SK-N-SH treated with all-trans-retinoic acid at 6 μM for 48 hours (cell line): ENCODE measurements around the gene CNIH1.
A peak's percentile ranks its signal among the peaks of the same experiment; 100 is the strongest.

Experiments
- ATAC-seq: fragments of 200-7000 bp; cut with Tn5 transposase; 3 replicates; pipeline ENCODE4 v1.9.1; 2020; ENCODE audit warnings: mild to moderate bottlenecking, moderate library complexity
- BACH2 ChIP-seq: fragments of 250-450 bp; sonication (Bioruptor Pico); IDR thresholded peaks from 2 replicates; pipeline ENCODE4 v1.9.0; 2021; ENCODE audit warnings: mild to moderate bottlenecking, borderline replicate concordance
- CSDC2 ChIP-seq: fragments of 250-450 bp; sonication (Bioruptor Pico); IDR thresholded peaks from 2 replicates; pipeline ENCODE4 v1.5.0; 2020; ENCODE audit warnings: mild to moderate bottlenecking, moderate library complexity
- ESRRG ChIP-seq: fragments of 250-450 bp; sonication (Bioruptor Pico); IDR thresholded peaks from 2 replicates; pipeline ENCODE4 v1.6.1; 2021; ENCODE audit warnings: mild to moderate bottlenecking
- GLIS3 ChIP-seq: fragments of 250-450 bp; sonication (Bioruptor Pico); IDR thresholded peaks from 2 replicates; pipeline ENCODE4 v1.5.0; 2020; ENCODE audit warnings: mild to moderate bottlenecking, moderate library complexity
- OSR1 ChIP-seq: fragments of 250-450 bp; sonication (Bioruptor Pico); IDR thresholded peaks from 2 replicates; pipeline ENCODE4 v1.8.0; 2022; ENCODE audit warnings: moderate library complexity, mild to moderate bottlenecking, inconsistent platforms
- PPARA ChIP-seq: fragments of 250-450 bp; sonication (Bioruptor Pico); IDR thresholded peaks from 2 replicates; pipeline ENCODE4 v1.5.0; 2020; ENCODE audit warnings: mild to moderate bottlenecking, borderline replicate concordance
- RARB ChIP-seq: fragments of 250-450 bp; sonication (Bioruptor Pico); IDR thresholded peaks from 2 replicates; pipeline ENCODE4 v1.8.0; 2021; ENCODE audit warnings: mild to moderate bottlenecking, moderate library complexity
- SNAI2 ChIP-seq: fragments of 250-450 bp; sonication (Bioruptor Pico); IDR thresholded peaks from 2 replicates; pipeline ENCODE4 v1.5.0; 2020; ENCODE audit warnings: mild to moderate bottlenecking, moderate library complexity
- TCF4 ChIP-seq: fragments of 250-450 bp; sonication (Bioruptor Pico); IDR thresholded peaks from 2 replicates; pipeline ENCODE4 v1.8.0; 2021; ENCODE audit warnings: mild to moderate bottlenecking, moderate library complexity, borderline replicate concordance
- TOX ChIP-seq: fragments of 250-450 bp; sonication (Bioruptor Pico); IDR thresholded peaks from 2 replicates; pipeline ENCODE4 v1.8.0; 2021; ENCODE audit warnings: mild to moderate bottlenecking, moderate library complexity, borderline replicate concordance
- ZC3H10 ChIP-seq: fragments of 250-450 bp; sonication (Bioruptor Pico); IDR thresholded peaks from 2 replicates; pipeline ENCODE4 v1.5.1; 2021; ENCODE audit warnings: mild to moderate bottlenecking, moderate library complexity
- ZFP3 ChIP-seq: fragments of 250-450 bp; sonication (Bioruptor Pico); IDR thresholded peaks from 2 replicates; pipeline ENCODE4 v1.5.0; 2020; ENCODE audit warnings: mild to moderate bottlenecking, moderate library complexity
- ZNF565 ChIP-seq: fragments of 450-650 bp; formaldehyde crosslinking; conservative IDR thresholded peaks from 2 replicates; pipeline ENCODE4 v1.5.0; 2020; ENCODE audit warnings: low read depth, mild to moderate bottlenecking, moderate library complexity
- ZNF70 ChIP-seq: fragments of 450-650 bp; formaldehyde crosslinking; IDR thresholded peaks from 2 replicates; pipeline ENCODE4 v1.5.0; 2020; ENCODE audit warnings: mild to moderate bottlenecking, moderate library complexity
- ZNF8 ChIP-seq: fragments of 450-650 bp; formaldehyde crosslinking; IDR thresholded peaks from 2 replicates; pipeline ENCODE4 v1.5.0; 2020; ENCODE audit warnings: mild to moderate bottlenecking, moderate library complexity
- TF ChIP-seq, protein P1 (sequence below): fragments of 250-450 bp; sonication (Bioruptor Pico); IDR thresholded peaks from 2 replicates; pipeline ENCODE4 v1.5.0; 2020; ENCODE audit warnings: mild to moderate bottlenecking, moderate library complexity
- TF ChIP-seq, protein P2 (sequence below): fragments of 250-450 bp; sonication (Bioruptor Pico); IDR thresholded peaks from 2 replicates; pipeline ENCODE4 v1.8.0; 2020; ENCODE audit warnings: mild to moderate bottlenecking, moderate library complexity, borderline replicate concordance
- TF ChIP-seq, protein P3 (sequence below): fragments of 250-450 bp; sonication (Bioruptor Pico); IDR thresholded peaks from 2 replicates; pipeline ENCODE4 v1.5.1; 2020; ENCODE audit warnings: low read depth, mild to moderate bottlenecking, moderate library complexity

CNIH1 gene

DNA sequence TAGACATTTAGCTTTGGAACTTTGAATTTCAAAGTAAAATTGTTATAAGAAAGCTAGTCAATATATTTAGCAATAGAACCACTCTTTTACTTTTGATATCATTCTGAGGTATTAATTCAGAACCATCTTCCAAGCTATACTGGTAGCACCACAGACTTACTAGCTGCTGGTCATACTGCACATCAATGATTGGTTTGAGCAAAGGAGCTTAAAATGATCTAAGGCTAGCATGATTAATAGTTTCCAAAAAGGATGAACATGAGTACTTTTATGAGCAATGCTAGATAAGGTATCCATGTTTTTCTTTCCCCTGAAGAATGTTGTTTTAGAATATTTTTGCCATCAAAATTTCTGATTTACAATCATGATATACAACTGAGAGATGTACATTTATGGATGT, 17.2 kb downstream of the CNIH1 start (continued):
- TF ChIP-seq ESRRG (CRISPR knock-in tag) (no peak), GLIS3 (CRISPR knock-in tag) (no peak), ZNF565 (CRISPR knock-in tag) (no peak), ZFP3 (CRISPR knock-in tag) (no peak), BACH2 (CRISPR knock-in tag) (no peak)
- TF ChIP-seq, protein P1, sequence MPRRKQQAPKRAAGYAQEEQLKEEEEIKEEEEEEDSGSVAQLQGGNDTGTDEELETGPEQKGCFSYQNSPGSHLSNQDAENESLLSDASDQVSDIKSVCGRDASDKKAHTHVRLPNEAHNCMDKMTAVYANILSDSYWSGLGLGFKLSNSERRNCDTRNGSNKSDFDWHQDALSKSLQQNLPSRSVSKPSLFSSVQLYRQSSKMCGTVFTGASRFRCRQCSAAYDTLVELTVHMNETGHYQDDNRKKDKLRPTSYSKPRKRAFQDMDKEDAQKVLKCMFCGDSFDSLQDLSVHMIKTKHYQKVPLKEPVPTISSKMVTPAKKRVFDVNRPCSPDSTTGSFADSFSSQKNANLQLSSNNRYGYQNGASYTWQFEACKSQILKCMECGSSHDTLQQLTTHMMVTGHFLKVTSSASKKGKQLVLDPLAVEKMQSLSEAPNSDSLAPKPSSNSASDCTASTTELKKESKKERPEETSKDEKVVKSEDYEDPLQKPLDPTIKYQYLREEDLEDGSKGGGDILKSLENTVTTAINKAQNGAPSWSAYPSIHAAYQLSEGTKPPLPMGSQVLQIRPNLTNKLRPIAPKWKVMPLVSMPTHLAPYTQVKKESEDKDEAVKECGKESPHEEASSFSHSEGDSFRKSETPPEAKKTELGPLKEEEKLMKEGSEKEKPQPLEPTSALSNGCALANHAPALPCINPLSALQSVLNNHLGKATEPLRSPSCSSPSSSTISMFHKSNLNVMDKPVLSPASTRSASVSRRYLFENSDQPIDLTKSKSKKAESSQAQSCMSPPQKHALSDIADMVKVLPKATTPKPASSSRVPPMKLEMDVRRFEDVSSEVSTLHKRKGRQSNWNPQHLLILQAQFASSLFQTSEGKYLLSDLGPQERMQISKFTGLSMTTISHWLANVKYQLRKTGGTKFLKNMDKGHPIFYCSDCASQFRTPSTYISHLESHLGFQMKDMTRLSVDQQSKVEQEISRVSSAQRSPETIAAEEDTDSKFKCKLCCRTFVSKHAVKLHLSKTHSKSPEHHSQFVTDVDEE (CRISPR knock-in tag) = no peak
- TF ChIP-seq, protein P2, sequence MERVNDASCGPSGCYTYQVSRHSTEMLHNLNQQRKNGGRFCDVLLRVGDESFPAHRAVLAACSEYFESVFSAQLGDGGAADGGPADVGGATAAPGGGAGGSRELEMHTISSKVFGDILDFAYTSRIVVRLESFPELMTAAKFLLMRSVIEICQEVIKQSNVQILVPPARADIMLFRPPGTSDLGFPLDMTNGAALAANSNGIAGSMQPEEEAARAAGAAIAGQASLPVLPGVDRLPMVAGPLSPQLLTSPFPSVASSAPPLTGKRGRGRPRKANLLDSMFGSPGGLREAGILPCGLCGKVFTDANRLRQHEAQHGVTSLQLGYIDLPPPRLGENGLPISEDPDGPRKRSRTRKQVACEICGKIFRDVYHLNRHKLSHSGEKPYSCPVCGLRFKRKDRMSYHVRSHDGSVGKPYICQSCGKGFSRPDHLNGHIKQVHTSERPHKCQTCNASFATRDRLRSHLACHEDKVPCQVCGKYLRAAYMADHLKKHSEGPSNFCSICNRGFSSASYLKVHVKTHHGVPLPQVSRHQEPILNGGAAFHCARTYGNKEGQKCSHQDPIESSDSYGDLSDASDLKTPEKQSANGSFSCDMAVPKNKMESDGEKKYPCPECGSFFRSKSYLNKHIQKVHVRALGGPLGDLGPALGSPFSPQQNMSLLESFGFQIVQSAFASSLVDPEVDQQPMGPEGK (CRISPR knock-in tag) = no peak

DNA sequence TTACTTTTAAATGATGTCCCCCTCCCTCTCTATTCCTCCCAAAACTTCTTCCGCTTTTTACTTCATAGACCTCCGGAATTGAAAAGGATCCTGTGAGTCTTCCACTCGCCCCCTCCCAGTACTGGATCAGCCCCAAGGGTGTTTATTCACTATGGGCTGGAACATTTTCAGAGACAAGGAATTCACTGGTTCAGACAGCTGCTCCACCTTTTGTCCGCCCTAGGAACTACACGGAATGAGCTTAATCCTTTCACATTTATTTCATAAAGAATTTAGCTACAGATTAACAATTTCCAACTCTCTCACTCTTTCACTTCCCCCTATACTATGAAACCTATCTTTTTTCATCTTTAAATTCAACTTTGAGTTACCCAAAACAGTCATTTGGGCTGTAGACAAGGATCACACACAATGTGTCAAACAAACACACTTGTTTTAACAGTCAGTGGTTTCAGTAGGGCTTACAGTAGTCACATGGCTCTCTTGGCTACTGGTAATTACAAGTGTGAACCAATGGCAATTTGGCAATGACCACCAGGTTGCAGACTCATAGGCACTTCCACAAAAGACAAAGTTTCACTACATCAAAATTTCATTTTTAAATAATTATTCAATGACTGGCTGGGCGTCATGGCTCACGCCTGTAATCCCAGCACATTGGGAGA, 20.6 kb downstream of the CNIH1 start:
- TF ChIP-seq ZNF70 (CRISPR knock-in tag) (no peak), BACH2 (CRISPR knock-in tag) (no peak), ESRRG (CRISPR knock-in tag) (no peak), OSR1 (CRISPR knock-in tag) (no peak), SNAI2 (no peak), ZC3H10 (no peak), TOX (CRISPR knock-in tag) (no peak), ZNF8 (CRISPR knock-in tag) (no peak), ZNF565 (CRISPR knock-in tag) (no peak)
- TF ChIP-seq, protein P1 (CRISPR knock-in tag) = no peak
- TF ChIP-seq, protein P2 (CRISPR knock-in tag) = no peak
- TF ChIP-seq, protein P3, sequence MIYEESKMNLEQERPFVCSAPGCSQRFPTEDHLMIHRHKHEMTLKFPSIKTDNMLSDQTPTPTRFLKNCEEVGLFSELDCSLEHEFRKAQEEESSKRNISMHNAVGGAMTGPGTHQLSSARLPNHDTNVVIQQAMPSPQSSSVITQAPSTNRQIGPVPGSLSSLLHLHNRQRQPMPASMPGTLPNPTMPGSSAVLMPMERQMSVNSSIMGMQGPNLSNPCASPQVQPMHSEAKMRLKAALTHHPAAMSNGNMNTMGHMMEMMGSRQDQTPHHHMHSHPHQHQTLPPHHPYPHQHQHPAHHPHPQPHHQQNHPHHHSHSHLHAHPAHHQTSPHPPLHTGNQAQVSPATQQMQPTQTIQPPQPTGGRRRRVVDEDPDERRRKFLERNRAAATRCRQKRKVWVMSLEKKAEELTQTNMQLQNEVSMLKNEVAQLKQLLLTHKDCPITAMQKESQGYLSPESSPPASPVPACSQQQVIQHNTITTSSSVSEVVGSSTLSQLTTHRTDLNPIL (CRISPR knock-in tag) = no peak
- peak; percentile 87 for ATAC-seq

DNA sequence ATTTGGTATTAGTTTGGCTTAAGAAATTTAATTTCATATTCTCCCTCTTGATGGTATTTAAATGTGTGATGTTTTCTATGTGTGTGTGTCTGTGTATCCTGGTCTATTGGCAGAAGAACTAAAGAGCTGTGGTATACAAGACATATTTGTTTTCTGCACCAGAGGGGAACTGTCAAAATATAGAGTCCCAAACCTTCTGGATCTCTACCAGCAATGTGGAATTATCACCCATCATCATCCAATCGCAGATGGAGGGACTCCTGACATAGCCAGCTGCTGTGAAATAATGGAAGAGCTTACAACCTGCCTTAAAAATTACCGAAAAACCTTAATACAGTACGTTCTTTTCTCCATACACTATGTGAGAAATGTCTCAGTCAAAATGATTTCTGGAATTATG, 29.8 kb downstream of the CNIH1 start:
- no peak for ATAC-seq

More for the DNA sequence above, 29.8 kb downstream of the CNIH1 start:
- no peak for TF ChIP-seq ZC3H10
- no peak for TF ChIP-seq SNAI2
- no peak for TF ChIP-seq ESRRG (CRISPR knock-in tag)
- no peak for TF ChIP-seq RARB (CRISPR knock-in tag)
- TF ChIP-seq TCF4 = no peak
- no peak for TF ChIP-seq CSDC2 (CRISPR knock-in tag)
- no peak for TF ChIP-seq ZNF70 (CRISPR knock-in tag)
- TF ChIP-seq ZFP3 (CRISPR knock-in tag) = no peak
- TF ChIP-seq PPARA (CRISPR knock-in tag) = no peak
- TF ChIP-seq, protein P1 (CRISPR knock-in tag) = no peak
- no peak for TF ChIP-seq GLIS3 (CRISPR knock-in tag)
- TF ChIP-seq, protein P3 (CRISPR knock-in tag) = no peak
